NCI-H1694 treated with DMSO at 0.1 percent for 48 hours (cell line): Measurements from ENCODE around the gene NPAT.
A peak's percentile ranks its signal among the peaks of the same experiment; 100 is the strongest.
"Not testable (repeated sequence)": the region's sequence is repeated elsewhere in the genome, so short reads cannot be mapped to it uniquely, and the experiment has no call there.

Experiments used
- DNase-seq: peaks from one replicate; lab custom pipeline; 2025; lab: John Stamatoyannopoulos, UW

NPAT gene

GRCh38 chr11:108148556-108148955 lies 73.9 kb downstream of the NPAT start:
- no peak for DNase-seq

- DNase-seq, result no peak
These were observed 75.3 kb downstream of the NPAT start for GRCh38 chr11:108147150-108147549.

GRCh38 chr11:108144615-108145014 lies 77.8 kb downstream of the NPAT start:
- no peak for DNase-seq

- no peak for DNase-seq
These were observed 80.1 kb downstream of the NPAT start for GRCh38 chr11:108142304-108142703.

- no peak for DNase-seq
These were observed 85.2 kb downstream of the NPAT start for GRCh38 chr11:108137212-108137611.

- DNase-seq, result no peak
These were observed 86.4 kb downstream of the NPAT start for GRCh38 chr11:108135845-108136544.

- not testable (repeated sequence) for DNase-seq
These were observed 89.4 kb downstream of the NPAT start for GRCh38 chr11:108132993-108133538.

- no peak for DNase-seq
These were observed 90.4 kb downstream of the NPAT start for GRCh38 chr11:108131993-108132392.

- no peak for DNase-seq
These were observed 93.7 kb downstream of the NPAT start for GRCh38 chr11:108128772-108129171.

GRCh38 chr11:108125096-108125495 lies 97.3 kb downstream of the NPAT start:
- no peak for DNase-seq

- DNase-seq, result no peak
These were observed 100.2 kb downstream of the NPAT start for GRCh38 chr11:108122166-108122628.

GRCh38 chr11:108121274-108122155 lies 100.9 kb downstream of the NPAT start, which contains the start of gene ACAT1:
Gene ACAT1 (plus strand): TSS chr11:108121567. CDS start chr11:108121607, 40 bp downstream.
- DNase-seq, result peak; percentile 54

- DNase-seq, result not testable (repeated sequence)
These were observed 101.5 kb downstream of the NPAT start for GRCh38 chr11:108120936-108121273.

- peak; percentile 31 for DNase-seq
These were observed 104.6 kb downstream of the NPAT start for GRCh38 chr11:108117746-108118371.

GRCh38 chr11:108115500-108116140 lies 106.8 kb downstream of the NPAT start:
- DNase-seq, result peak; percentile 17

- no peak for DNase-seq
These were observed 110.4 kb downstream of the NPAT start for GRCh38 chr11:108112057-108112456.

- no peak for DNase-seq
These were observed 111.3 kb downstream of the NPAT start for GRCh38 chr11:108111126-108111525.
